ENCODE measurements around the gene RBFOX2.
"Not testable (repeated sequence)": the region's sequence is repeated elsewhere in the genome, so short reads cannot be mapped to it uniquely, and the experiment has no call there.

The RBFOX2 gene

GRCh38 chr22:35808377-35808776 is 220.2 kb downstream of the RBFOX2 start:
- peaks cover 2% of the 10 kb centered on the region; the same call in 1 of the 2 replicates for H3K9me3 ChIP-seq (ENCODE audit: low read depth, low read length)
- H3K4me3 ChIP-seq, result no peak overlapping the region
- peaks cover 77% of the 10 kb centered on the region for H3K36me3 ChIP-seq (ENCODE audit: insufficient read depth, low read length)
- no peak overlapping the region for H3K27ac ChIP-seq
- no peak overlapping the region for H3K9ac ChIP-seq (ENCODE audit: insufficient read length)
- no peak for DNase-seq (ENCODE audit: low read depth, low spot score)
- no peak for TF ChIP-seq POLR2AphosphoS5 (IDR thresholded peaks at IDR 0.05; ENCODE audit: borderline replicate concordance, low read depth, low read length)

DNA sequence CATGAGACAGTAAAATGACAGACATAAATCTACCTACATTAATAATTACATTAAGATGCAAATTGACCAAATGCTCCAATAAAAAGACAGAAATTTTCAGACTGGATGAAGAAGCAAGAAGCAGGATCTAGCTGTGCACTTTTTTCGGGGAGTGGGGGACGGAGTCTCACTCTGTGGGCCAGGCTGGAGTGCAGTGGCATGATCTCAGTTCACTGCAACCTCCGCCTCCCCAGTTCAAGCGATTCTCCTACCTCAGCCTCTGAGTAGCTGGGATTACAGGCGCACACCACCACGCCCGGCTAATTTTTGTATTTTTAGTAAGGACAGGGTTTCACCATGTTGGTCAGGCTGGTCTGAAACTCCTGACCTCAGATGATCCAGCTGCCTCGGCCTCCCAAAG is 222.0 kb downstream of the RBFOX2 start:
- not testable (repeated sequence) for H3K27ac ChIP-seq
- peaks cover 72% of the 10 kb centered on the region for H3K36me3 ChIP-seq (ENCODE audit: insufficient read depth, low read length)

GRCh38 chr22:35805466-35805865 is 223.2 kb downstream of the RBFOX2 start:
- Histone ChIP-seq H3K4me3 (no peak overlapping the region), H3K9me3 (ENCODE audit: low read depth, low read length) (no peaks in the 10 kb centered on the region), H3K9ac (ENCODE audit: insufficient read length) (no peak overlapping the region), H3K27ac (no peak overlapping the region), H3K36me3 (ENCODE audit: insufficient read depth, low read length) (peaks cover 80% of the 10 kb centered on the region)
- no peak for TF ChIP-seq EZH2 (IDR thresholded peaks at IDR 0.05)
- TF ChIP-seq POLR2AphosphoS5 (IDR thresholded peaks at IDR 0.05; ENCODE audit: borderline replicate concordance, low read depth, low read length), result no peak
- no peak for TF ChIP-seq FOXP2 (optimal IDR thresholded peaks at IDR 0.05; ENCODE audit: control extremely low read depth, extremely low read length, insufficient read depth)
- DNase-seq (ENCODE audit: low read depth, low spot score), result no peak

More for the DNA sequence above, 222.0 kb downstream of the RBFOX2 start:
- not testable (repeated sequence) for DNase-seq (ENCODE audit: low read depth, low spot score); H3K9ac ChIP-seq (ENCODE audit: insufficient read length); H3K9me3 ChIP-seq (ENCODE audit: low read depth, low read length); H3K4me3 ChIP-seq

DNA sequence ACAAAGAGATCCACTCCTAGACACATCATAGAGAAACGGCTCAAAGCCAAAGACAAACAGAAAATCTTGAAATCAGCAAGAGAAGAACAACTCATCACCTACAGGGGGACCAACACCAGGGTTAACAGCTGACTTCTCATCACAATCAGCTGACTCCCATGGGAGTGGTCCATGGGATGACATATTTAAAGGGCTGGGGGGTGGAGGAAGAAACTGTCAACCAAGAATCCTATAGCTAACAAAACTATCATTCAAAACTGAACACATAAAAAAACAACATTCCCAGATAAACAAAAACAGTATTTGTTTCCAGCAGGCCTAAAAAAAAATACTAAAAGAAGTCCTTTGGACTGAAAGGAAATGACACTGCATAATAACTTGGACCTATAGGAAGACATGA is 224.2 kb downstream of the RBFOX2 start:
- no peak for DNase-seq (ENCODE audit: low read depth, low spot score)
- no peak overlapping the region for H3K4me3 ChIP-seq
- H3K9me3 ChIP-seq (ENCODE audit: low read depth, low read length), result no peaks in the 10 kb centered on the region
- no peak overlapping the region for H3K27ac ChIP-seq
- peaks cover 72% of the 10 kb centered on the region for H3K36me3 ChIP-seq (ENCODE audit: insufficient read depth, low read length)
- TF ChIP-seq POLR2AphosphoS5 (IDR thresholded peaks at IDR 0.05; ENCODE audit: borderline replicate concordance, low read depth, low read length) (no peak), EZH2 (IDR thresholded peaks at IDR 0.05) (no peak), FOXP2 (optimal IDR thresholded peaks at IDR 0.05; ENCODE audit: control extremely low read depth, extremely low read length, insufficient read depth) (no peak)
- no peak overlapping the region for H3K9ac ChIP-seq (ENCODE audit: insufficient read length)

- no peak for TF ChIP-seq FOXP2 (optimal IDR thresholded peaks at IDR 0.05; ENCODE audit: control extremely low read depth, extremely low read length, insufficient read depth)
- no peak for TF ChIP-seq EZH2 (IDR thresholded peaks at IDR 0.05)
- TF ChIP-seq POLR2AphosphoS5 (IDR thresholded peaks at IDR 0.05; ENCODE audit: borderline replicate concordance, low read depth, low read length), result no peak
- Histone ChIP-seq H3K4me3 (no peak overlapping the region), H3K27ac (no peak overlapping the region), H3K9me3 (ENCODE audit: low read depth, low read length) (no peaks in the 10 kb centered on the region), H3K9ac (ENCODE audit: insufficient read length) (no peak overlapping the region), H3K36me3 (ENCODE audit: insufficient read depth, low read length) (peaks cover 65% of the 10 kb centered on the region)
- no peak for DNase-seq (ENCODE audit: low read depth, low spot score)
Observed at GRCh38 chr22:35802885-35803284, 225.7 kb downstream of the RBFOX2 start.

DNA sequence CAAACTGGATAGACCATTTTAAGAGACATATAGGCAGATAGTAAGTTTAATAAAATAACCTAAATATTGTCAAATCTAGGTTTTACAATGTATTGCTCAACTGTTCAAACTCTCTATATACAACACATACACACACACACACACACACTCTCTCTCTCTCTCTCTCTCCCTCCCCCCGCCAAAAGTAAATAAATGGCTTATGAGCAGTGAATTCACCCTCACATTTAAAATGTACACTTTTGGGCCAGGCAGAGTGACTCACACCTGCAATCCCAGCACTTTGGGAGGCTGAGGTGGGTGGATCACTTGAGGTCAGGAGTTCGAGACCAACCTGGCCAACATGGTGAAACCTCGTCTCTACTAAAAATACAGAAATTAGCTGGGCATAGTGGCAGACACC is 227.3 kb downstream of the RBFOX2 start:
- DNase-seq (ENCODE audit: low read depth, low spot score); H3K27ac ChIP-seq: not testable (repeated sequence)
- H3K36me3 ChIP-seq (ENCODE audit: insufficient read depth, low read length), result peaks cover 63% of the 10 kb centered on the region

GRCh38 chr22:35799150-35799549 is 229.5 kb downstream of the RBFOX2 start:
- no peak for TF ChIP-seq FOXP2 (optimal IDR thresholded peaks at IDR 0.05; ENCODE audit: control extremely low read depth, extremely low read length, insufficient read depth)
- no peak for TF ChIP-seq POLR2AphosphoS5 (IDR thresholded peaks at IDR 0.05; ENCODE audit: borderline replicate concordance, low read depth, low read length)
- TF ChIP-seq EZH2 (IDR thresholded peaks at IDR 0.05), result no peak
- Histone ChIP-seq H3K4me3 (no peak overlapping the region), H3K9me3 (ENCODE audit: low read depth, low read length) (no peaks in the 10 kb centered on the region), H3K36me3 (ENCODE audit: insufficient read depth, low read length) (peaks cover 50% of the 10 kb centered on the region), H3K9ac (ENCODE audit: insufficient read length) (no peak overlapping the region), H3K27ac (no peak overlapping the region)
- no peak for DNase-seq (ENCODE audit: low read depth, low spot score)

More for the DNA sequence above, 227.3 kb downstream of the RBFOX2 start:
- not testable (repeated sequence) for H3K4me3 ChIP-seq; H3K9ac ChIP-seq (ENCODE audit: insufficient read length); H3K9me3 ChIP-seq (ENCODE audit: low read depth, low read length)

DNA sequence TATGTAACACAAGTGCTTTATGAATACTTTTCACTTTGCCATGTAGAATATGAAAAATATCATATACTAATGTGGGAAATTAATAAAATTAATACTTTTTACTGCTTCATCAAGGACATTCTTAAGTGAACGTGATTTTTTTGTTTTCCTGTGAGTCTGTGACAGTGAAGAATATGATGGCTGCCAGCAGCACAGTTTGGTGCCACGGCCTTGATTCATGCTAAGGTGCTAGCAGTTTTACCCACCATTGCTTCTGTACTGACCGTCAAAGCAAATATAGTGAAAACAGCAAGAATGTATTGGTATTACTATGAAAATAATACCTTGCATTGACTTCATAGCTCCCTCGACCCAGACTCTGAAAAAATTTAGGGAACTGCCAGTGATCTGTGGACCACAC is 231.2 kb downstream of the RBFOX2 start:
- H3K4me3 ChIP-seq, result no peak overlapping the region
- TF ChIP-seq FOXP2 (optimal IDR thresholded peaks at IDR 0.05; ENCODE audit: control extremely low read depth, extremely low read length, insufficient read depth) (no peak), POLR2AphosphoS5 (IDR thresholded peaks at IDR 0.05; ENCODE audit: borderline replicate concordance, low read depth, low read length) (no peak), EZH2 (IDR thresholded peaks at IDR 0.05) (no peak)
- H3K27ac ChIP-seq, result no peak overlapping the region
- peaks cover 37% of the 10 kb centered on the region for H3K36me3 ChIP-seq (ENCODE audit: insufficient read depth, low read length)
- no peak for DNase-seq (ENCODE audit: low read depth, low spot score)
- no peak overlapping the region for H3K9ac ChIP-seq (ENCODE audit: insufficient read length)
- no peaks in the 10 kb centered on the region for H3K9me3 ChIP-seq (ENCODE audit: low read depth, low read length)

DNA sequence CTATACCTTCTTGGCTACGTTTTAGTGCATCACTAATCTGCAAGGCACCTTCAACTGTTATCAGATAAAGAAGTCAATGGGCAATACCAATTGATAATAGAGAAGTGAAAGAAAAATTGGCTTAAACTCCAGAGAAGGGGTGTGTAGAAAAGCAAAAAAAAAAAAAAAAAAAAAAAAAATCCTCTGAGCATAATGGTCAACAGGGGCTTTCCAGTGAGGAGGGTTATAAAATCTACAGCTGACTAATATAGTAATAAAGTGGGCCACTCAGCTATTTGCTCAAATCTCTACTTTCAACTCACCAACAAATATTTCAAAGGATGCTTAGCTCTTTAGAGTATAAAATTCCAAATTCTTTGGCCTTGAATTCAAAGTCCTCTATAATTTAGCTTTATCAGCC is 233.1 kb downstream of the RBFOX2 start:
- Histone ChIP-seq H3K27ac (no peak overlapping the region), H3K4me3 (no peak overlapping the region), H3K9me3 (ENCODE audit: low read depth, low read length) (no peaks in the 10 kb centered on the region), H3K36me3 (ENCODE audit: insufficient read depth, low read length) (peaks cover 32% of the 10 kb centered on the region), H3K9ac (ENCODE audit: insufficient read length) (no peak overlapping the region)
- no peak for DNase-seq (ENCODE audit: low read depth, low spot score)
- no peak for TF ChIP-seq POLR2AphosphoS5 (IDR thresholded peaks at IDR 0.05; ENCODE audit: borderline replicate concordance, low read depth, low read length)

GRCh38 chr22:35792506-35792905 is 236.1 kb downstream of the RBFOX2 start:
- Histone ChIP-seq H3K4me3 (no peak overlapping the region), H3K36me3 (ENCODE audit: insufficient read depth, low read length) (peaks cover 37% of the 10 kb centered on the region), H3K27ac (no peak overlapping the region), H3K9ac (ENCODE audit: insufficient read length) (no peak overlapping the region), H3K9me3 (ENCODE audit: low read depth, low read length) (no peaks in the 10 kb centered on the region)
- no peak for DNase-seq (ENCODE audit: low read depth, low spot score)
- TF ChIP-seq POLR2AphosphoS5 (IDR thresholded peaks at IDR 0.05; ENCODE audit: borderline replicate concordance, low read depth, low read length), result no peak
- no peak for TF ChIP-seq EZH2 (IDR thresholded peaks at IDR 0.05)
- TF ChIP-seq FOXP2 (optimal IDR thresholded peaks at IDR 0.05; ENCODE audit: control extremely low read depth, extremely low read length, insufficient read depth), result no peak

- H3K27ac ChIP-seq; DNase-seq (ENCODE audit: low read depth, low spot score); H3K4me3 ChIP-seq; H3K9me3 ChIP-seq (ENCODE audit: low read depth, low read length); H3K9ac ChIP-seq (ENCODE audit: insufficient read length): not testable (repeated sequence)
- H3K36me3 ChIP-seq (ENCODE audit: insufficient read depth, low read length), result peaks cover 34% of the 10 kb centered on the region
Observed at GRCh38 chr22:35791788-35792187, 236.8 kb downstream of the RBFOX2 start.

All from SK-N-MC (cell line).